ENCODE results near the gene CNTN2. TPM values are rescaled to one million over a fixed set of nuclear protein-coding genes. Genes with fewer than 3 reads are reported as not detected.

The CNTN2 gene
- total RNA-seq, 4 donors from 2014 or later: 1.4 to 6.7 (median 1.8) TPM

- Histone ChIP-seq H3K36me3 (no peaks in the 10 kb centered on the region), H3K4me3 (no peak overlapping the region), H3K9me3 (no peaks in the 10 kb centered on the region), H3K27ac (no peak overlapping the region), H3K4me1 (peaks cover 0 to 5% (median 3%) of the 10 kb centered on the region in 4 donors), H3K27me3 (no peaks in the 10 kb centered on the region)
- TF ChIP-seq POLR2A (IDR thresholded peaks at IDR 0.05) (no peak), CTCF (IDR thresholded peaks at IDR 0.05) (no peak), POLR2AphosphoS5 (IDR thresholded peaks at IDR 0.05) (no peak), EP300 (IDR thresholded peaks at IDR 0.05; ENCODE audit: low read depth) (no peak)
- in situ Hi-C loops (cut with MboI; ENCODE audit: low pct_ligation_motif_present in 1 of 4, low pct_unique_long_range_greater_than_20kb in 1 of 4, low sequenced_read_pairs in 3 of 4): no loop called here
- DNase-seq: no peak
- 28 to 64% methylated on average over 2 to 13 of the region's 13 CpGs for WGBS, 2 donors (ENCODE audit: low coverage in 1 of 2)
- intact Hi-C loops (cut with DNase I; ENCODE audit: low total_unique reads): no loop called here
These were observed 23.3 kb downstream of the CNTN2 start for GRCh38 chr1:205066141-205066818.

- in situ Hi-C loops (cut with MboI; ENCODE audit: low pct_ligation_motif_present in 1 of 4, low pct_unique_long_range_greater_than_20kb in 1 of 4, low sequenced_read_pairs in 3 of 4) (no loop called here), intact Hi-C loops (cut with DNase I; ENCODE audit: low total_unique reads) (no loop called here)
- no peaks in the 10 kb centered on the region for H3K36me3 ChIP-seq
- no peaks in the 10 kb centered on the region for H3K4me1 ChIP-seq
- no peaks in the 10 kb centered on the region for H3K27me3 ChIP-seq
- no peak overlapping the region for H3K4me3 ChIP-seq
- H3K9me3 ChIP-seq: no peaks in the 10 kb centered on the region
- DNase-seq: no peak
- no peak overlapping the region for H3K27ac ChIP-seq
- 94% methylated on average over 6 of the region's 6 CpGs; no CpG with 5 or more reads in 1 of the 2 donors for WGBS, 2 donors (ENCODE audit: low coverage in 1 of 2)
- no peak for TF ChIP-seq CTCF (IDR thresholded peaks at IDR 0.05)
- no peak for TF ChIP-seq EP300 (IDR thresholded peaks at IDR 0.05; ENCODE audit: low read depth)
- no peak for TF ChIP-seq POLR2A (IDR thresholded peaks at IDR 0.05)
- TF ChIP-seq POLR2AphosphoS5 (IDR thresholded peaks at IDR 0.05): no peak
These were observed 24.0 kb downstream of the CNTN2 start for GRCh38 chr1:205067031-205067430.

- H3K27me3 ChIP-seq: no peaks in the 10 kb centered on the region
- no peak overlapping the region for H3K27ac ChIP-seq
- in situ Hi-C loops (cut with MboI; ENCODE audit: low pct_ligation_motif_present in 1 of 4, low pct_unique_long_range_greater_than_20kb in 1 of 4, low sequenced_read_pairs in 3 of 4) (no loop called here), intact Hi-C loops (cut with DNase I; ENCODE audit: low total_unique reads) (no loop called here)
- TF ChIP-seq EP300 (IDR thresholded peaks at IDR 0.05; ENCODE audit: low read depth) (no peak), POLR2A (IDR thresholded peaks at IDR 0.05) (no peak)
- DNase-seq: no peak
- no peak overlapping the region for H3K4me3 ChIP-seq
- H3K9me3 ChIP-seq: no peaks in the 10 kb centered on the region
- H3K4me1 ChIP-seq: no peaks in the 10 kb centered on the region
- WGBS, 2 donors (ENCODE audit: low coverage in 1 of 2): 65 to 94% methylated on average over 4 of the region's 4 CpGs
- H3K36me3 ChIP-seq: no peaks in the 10 kb centered on the region
These were observed 25.0 kb downstream of the CNTN2 start for GRCh38 chr1:205068001-205068400.

GRCh38 chr1:205068457-205069040 is 25.5 kb downstream of the CNTN2 start:
- H3K4me3 ChIP-seq: no peak overlapping the region
- no peaks in the 10 kb centered on the region for H3K4me1 ChIP-seq
- 14 to 39% methylated on average over 2 of the region's 2 CpGs for WGBS, 2 donors (ENCODE audit: low coverage in 1 of 2)
- no peaks in the 10 kb centered on the region for H3K36me3 ChIP-seq
- no peak overlapping the region for H3K27ac ChIP-seq
- TF ChIP-seq POLR2AphosphoS5 (IDR thresholded peaks at IDR 0.05) (no peak), CTCF (IDR thresholded peaks at IDR 0.05) (no peak), EP300 (IDR thresholded peaks at IDR 0.05; ENCODE audit: low read depth) (no peak), POLR2A (IDR thresholded peaks at IDR 0.05) (no peak)
- no peak for DNase-seq
- H3K27me3 ChIP-seq: no peaks in the 10 kb centered on the region
- intact Hi-C loops (cut with DNase I; ENCODE audit: low total_unique reads): no loop called here
- in situ Hi-C loops (cut with MboI; ENCODE audit: low pct_ligation_motif_present in 1 of 4, low pct_unique_long_range_greater_than_20kb in 1 of 4, low sequenced_read_pairs in 3 of 4): no loop called here
- H3K9me3 ChIP-seq: no peaks in the 10 kb centered on the region
